HEK293 (cell line): ENCODE data around the gene BMAL1.
A peak's percentile ranks its signal among the peaks of the same experiment; 100 is the strongest.

Experiments
- CTCF ChIA-PET: fragments of 350-600 bp; formaldehyde crosslinking; extraction: SDS; loops from one replicate; lab custom pipeline; 2021; ENCODE audit warnings: antibody characterized with exemption; lab: Yijun Ruan, JAX
- POLR2A ChIA-PET: fragments of 300-600 bp; formaldehyde crosslinking; extraction: SDS; loops from one replicate; lab custom pipeline; 2020; ENCODE audit warnings: antibody characterized with exemption, inconsistent platforms; lab: Yijun Ruan, JAX
- H3K27ac ChIP-seq: fragments of 200-500 bp; sonication (Bioruptor generic); 2 replicates; pipeline ENCODE4 v1.5.1; 2014; ENCODE audit warnings: low read depth, low read length, control low read depth, inconsistent platforms; ENCODE audit errors: extremely low read depth
- H3K36me3 ChIP-seq, 2 experiments: fragments of 200-500 bp in 1 of 2; sonication (Bioruptor generic) in 1 of 2; 1 replicate in 1 of 2; 2 replicates in 1 of 2; pipeline ENCODE4 v1.5.1; 2014 to 2017; ENCODE audit warnings: inconsistent platforms in 2 of 2, low read length in 2 of 2; ENCODE audit not compliant: control insufficient read depth in 2 of 2, insufficient read depth in 1 of 2
- H3K4me1 ChIP-seq: fragments of 200-500 bp; sonication (Bioruptor generic); 2 replicates; pipeline ENCODE4 v1.5.1; 2014; ENCODE audit warnings: mild to moderate bottlenecking, low read length, inconsistent platforms; ENCODE audit not compliant: control insufficient read depth, insufficient read depth
- H3K4me3 ChIP-seq: 2 replicates; pipeline ENCODE4 v1.5.1; 2011; ENCODE audit warnings: low read depth, mild to moderate bottlenecking, control low read depth, low read length, moderate library complexity
- H3K9me3 ChIP-seq: fragments of 200-500 bp; sonication (Bioruptor generic); 2 replicates; pipeline ENCODE4 v1.5.1; 2014; ENCODE audit warnings: low read depth, low read length, inconsistent platforms; ENCODE audit not compliant: control insufficient read depth, insufficient read depth
- KLF10 ChIP-seq: fragments of 450-650 bp; IDR thresholded peaks from 2 replicates; pipeline ENCODE4 v1.5.1; 2018; ENCODE audit warnings: missing biosample characterization, mild to moderate bottlenecking, missing genetic modification characterization
- MYNN ChIP-seq: fragments of 450-650 bp; formaldehyde crosslinking; IDR thresholded peaks from 2 replicates; pipeline ENCODE4 v1.5.1; 2016; ENCODE audit warnings: missing biosample characterization, missing genetic modification characterization, borderline replicate concordance
- REST ChIP-seq: fragments of 450-650 bp; formaldehyde crosslinking; IDR thresholded peaks from 2 replicates; pipeline ENCODE4 v1.5.1; 2016; ENCODE audit warnings: missing biosample characterization, missing genetic modification characterization
- SCRT2 ChIP-seq: fragments of 450-650 bp; formaldehyde crosslinking; IDR thresholded peaks from 2 replicates; pipeline ENCODE4 v1.5.1; 2016; ENCODE audit warnings: missing biosample characterization, missing genetic modification characterization
- SP7 ChIP-seq: fragments of 450-650 bp; formaldehyde crosslinking; IDR thresholded peaks from 2 replicates; pipeline ENCODE4 v1.5.1; 2016; ENCODE audit warnings: missing biosample characterization, missing genetic modification characterization
- ZBTB11 ChIP-seq: fragments of 450-650 bp; formaldehyde crosslinking; conservative IDR thresholded peaks from 2 replicates; pipeline ENCODE4 v1.5.1; 2016; ENCODE audit warnings: low read depth, missing biosample characterization, missing genetic modification characterization
- ZFP3 ChIP-seq: fragments of 450-650 bp; formaldehyde crosslinking; IDR thresholded peaks from 2 replicates; pipeline ENCODE4 v1.5.1; 2016; ENCODE audit warnings: low read depth, missing biosample characterization, missing genetic modification characterization
- ZNF221 ChIP-seq: fragments of 450-650 bp; formaldehyde crosslinking; IDR thresholded peaks from 2 replicates; pipeline ENCODE4 v1.5.1; 2017; ENCODE audit warnings: missing biosample characterization, missing genetic modification characterization, borderline replicate concordance
- ZNF394 ChIP-seq: fragments of 450-650 bp; formaldehyde crosslinking; IDR thresholded peaks from 2 replicates; pipeline ENCODE4 v1.5.1; 2016; ENCODE audit warnings: missing biosample characterization, missing genetic modification characterization, mild to moderate bottlenecking, moderate library complexity, borderline replicate concordance
- ZNF48 ChIP-seq: fragments of 450-650 bp; formaldehyde crosslinking; IDR thresholded peaks from 2 replicates; pipeline ENCODE4 v1.5.1; 2016; ENCODE audit warnings: missing biosample characterization, missing genetic modification characterization
- ZNF560 ChIP-seq: fragments of 450-650 bp; formaldehyde crosslinking; IDR thresholded peaks from 2 replicates; pipeline ENCODE4 v1.5.1; 2017; ENCODE audit warnings: missing biosample characterization, missing genetic modification characterization, borderline replicate concordance
- TF ChIP-seq, protein P1 (sequence below): fragments of 450-650 bp; formaldehyde crosslinking; IDR thresholded peaks from 2 replicates; pipeline ENCODE4 v1.5.1; 2016; ENCODE audit warnings: missing biosample characterization, missing genetic modification characterization
- TF ChIP-seq, protein P2 (sequence below): fragments of 450-650 bp; formaldehyde crosslinking; IDR thresholded peaks from 2 replicates; pipeline ENCODE4 v1.5.1; 2016; ENCODE audit warnings: missing biosample characterization, missing genetic modification characterization

BMAL1 gene

DNA sequence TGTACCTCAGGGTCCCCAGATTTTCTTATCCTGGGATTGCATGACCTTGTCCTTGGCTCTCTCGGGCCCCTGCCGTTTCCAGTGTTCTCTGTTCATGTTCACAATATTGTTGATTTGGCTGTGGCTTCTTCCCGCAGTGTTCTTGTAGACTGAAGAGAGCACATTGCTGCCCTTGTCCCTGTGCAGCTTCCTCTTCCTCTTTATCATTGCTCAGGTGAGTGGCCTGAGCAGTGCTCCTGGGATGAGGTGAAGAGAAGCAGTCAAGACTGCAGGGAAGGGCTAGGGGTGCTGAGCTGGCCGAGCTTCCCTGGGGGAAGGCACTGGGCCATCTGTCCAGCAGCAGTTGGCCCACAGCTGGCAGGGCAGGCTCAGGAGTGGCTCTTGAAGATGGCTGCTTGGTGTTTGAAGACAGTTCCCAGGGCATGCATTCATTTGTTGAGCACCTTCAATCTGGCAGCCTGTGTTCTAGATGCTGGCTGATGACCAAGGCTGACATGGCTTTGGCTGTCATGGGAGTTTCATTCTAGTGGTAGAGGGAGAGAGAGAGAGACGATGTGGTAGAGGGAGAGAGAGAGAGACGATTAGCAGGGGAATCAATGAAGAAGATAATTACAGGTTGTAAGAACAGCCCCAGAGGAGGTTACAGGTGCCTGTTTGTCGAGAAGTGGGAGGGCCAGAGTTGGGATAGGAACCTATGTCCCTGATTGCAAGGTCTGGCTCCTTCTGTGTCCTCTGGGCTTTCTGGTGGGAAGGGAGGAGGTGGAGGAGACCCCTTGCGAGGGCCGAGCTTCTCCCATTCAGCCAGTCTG is 17.4 kb downstream of the BMAL1 start:
- no peak overlapping the region for H3K27ac ChIP-seq
- no peaks in the 10 kb centered on the region for H3K9me3 ChIP-seq
- no peak overlapping the region for H3K4me3 ChIP-seq
- POLR2A ChIA-PET, result no interaction called here
- CTCF ChIA-PET, result interaction anchor here (1.1 to 2.4 kb wide), 3 partner anchors 12 to 84 kb away, joined by 3 to 9 read pairs (median 8); no protein-coding TSS in a partner anchor
- no peaks in the 10 kb centered on the region for H3K4me1 ChIP-seq
- H3K36me3 ChIP-seq, result no peaks in the 10 kb centered on the region
- TF ChIP-seq MYNN (tag by site-specific recombination) (no peak), SCRT2 (tag by site-specific recombination) (peak; percentile 53; the same call in 1 of the 2 replicates), SP7 (tag by site-specific recombination) (peak; percentile 67), ZFP3 (no peak)

DNA sequence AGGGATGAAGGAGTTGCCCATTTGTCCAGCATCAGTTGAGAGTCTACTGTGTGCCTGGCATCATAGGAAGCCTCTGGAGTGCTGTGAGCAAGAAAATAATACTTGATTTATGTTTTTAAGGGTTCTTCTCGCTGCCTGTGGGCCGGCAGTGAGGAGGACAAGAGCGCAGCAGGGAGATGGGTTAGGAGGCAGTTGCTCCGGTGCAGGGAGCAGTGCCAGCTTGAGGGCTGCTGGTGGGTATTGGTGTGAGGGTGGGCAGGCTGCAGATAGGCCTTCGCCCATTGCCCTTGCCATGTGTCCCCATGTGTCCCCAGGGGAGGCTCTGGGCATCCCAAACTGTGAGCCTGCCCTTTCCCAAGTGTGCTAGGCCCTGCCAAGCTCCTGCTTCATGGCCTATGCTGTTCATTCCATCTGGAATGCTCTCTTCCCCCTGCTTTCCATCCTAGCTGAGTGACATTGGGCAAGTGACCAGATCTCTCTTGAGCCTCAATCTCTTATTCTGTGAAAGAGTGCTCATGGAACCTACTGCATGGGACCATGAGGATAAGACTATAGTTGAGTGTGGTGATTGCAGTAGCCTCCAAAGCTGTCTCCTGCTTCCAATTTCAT is 19.8 kb downstream of the BMAL1 start:
- Histone ChIP-seq H3K4me1 (no peaks in the 10 kb centered on the region), H3K27ac (no peak overlapping the region), H3K4me3 (no peak overlapping the region)
- POLR2A ChIA-PET, result no interaction called here
- TF ChIP-seq, protein P1, sequence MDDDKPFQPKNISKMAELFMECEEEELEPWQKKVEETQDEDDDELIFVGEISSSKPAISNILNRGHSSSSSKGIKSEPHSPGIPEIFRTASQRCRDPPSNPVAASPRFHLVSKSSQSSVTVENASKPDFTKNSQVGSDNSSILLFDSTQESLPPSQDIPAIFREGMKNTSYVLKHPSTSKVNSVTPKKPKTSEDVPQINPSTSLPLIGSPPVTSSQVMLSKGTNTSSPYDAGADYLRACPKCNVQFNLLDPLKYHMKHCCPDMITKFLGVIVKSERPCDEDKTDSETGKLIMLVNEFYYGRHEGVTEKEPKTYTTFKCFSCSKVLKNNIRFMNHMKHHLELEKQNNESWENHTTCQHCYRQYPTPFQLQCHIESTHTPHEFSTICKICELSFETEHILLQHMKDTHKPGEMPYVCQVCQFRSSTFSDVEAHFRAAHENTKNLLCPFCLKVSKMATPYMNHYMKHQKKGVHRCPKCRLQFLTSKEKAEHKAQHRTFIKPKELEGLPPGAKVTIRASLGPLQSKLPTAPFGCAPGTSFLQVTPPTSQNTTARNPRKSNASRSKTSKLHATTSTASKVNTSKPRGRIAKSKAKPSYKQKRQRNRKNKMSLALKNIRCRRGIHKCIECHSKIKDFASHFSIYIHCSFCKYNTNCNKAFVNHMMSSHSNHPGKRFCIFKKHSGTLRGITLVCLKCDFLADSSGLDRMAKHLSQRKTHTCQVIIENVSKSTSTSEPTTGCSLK (tag by site-specific recombination), result no peak
- TF ChIP-seq ZNF394 (tag by site-specific recombination) (no peak), ZNF221 (tag by site-specific recombination) (no peak), ZBTB11 (tag by site-specific recombination) (no peak), REST (tag by site-specific recombination) (no peak), ZNF560 (tag by site-specific recombination) (no peak), KLF10 (no peak), ZNF48 (no peak)
- TF ChIP-seq, protein P2, sequence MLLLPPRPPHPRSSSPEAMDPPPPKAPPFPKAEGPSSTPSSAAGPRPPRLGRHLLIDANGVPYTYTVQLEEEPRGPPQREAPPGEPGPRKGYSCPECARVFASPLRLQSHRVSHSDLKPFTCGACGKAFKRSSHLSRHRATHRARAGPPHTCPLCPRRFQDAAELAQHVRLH, result no peak
- TF ChIP-seq, all 188 proteins: peak for 0
- H3K9me3 ChIP-seq, result no peaks in the 10 kb centered on the region
- H3K36me3 ChIP-seq, result no peaks in the 10 kb centered on the region
- CTCF ChIA-PET, result interaction anchor here (1.1 to 2.6 kb wide), 3 partner anchors 31 to 87 kb away, joined by 3 to 7 read pairs (median 7); no protein-coding TSS in a partner anchor
